Ureter (tissue), 1 donor: ENCODE results near the gene KIF5B. TPM values are rescaled to one million over a fixed set of nuclear protein-coding genes. Genes with fewer than 3 reads are reported as not detected.
A peak's percentile ranks its signal among the peaks of the same experiment; 100 is the strongest.
"Not testable (repeated sequence)": the region's sequence is repeated elsewhere in the genome, so short reads cannot be mapped to it uniquely, and the experiment has no call there.

Source experiments
- DNase-seq: peaks from one replicate; pipeline ENCODE4 v3.0.0-alpha.2; 2020; ENCODE audit warnings: low spot score
- total RNA-seq: library from RNA; stranded (reverse); gene quantifications from one replicate; pipeline ENCODE4 v1.2.4, GENCODE V29; 2023
- donor health status: DM: yes; HTN: yes; CAD: no.

KIF5B gene
- total RNA-seq, 1 donor from 2014 or later: 88.1 TPM

DNA sequence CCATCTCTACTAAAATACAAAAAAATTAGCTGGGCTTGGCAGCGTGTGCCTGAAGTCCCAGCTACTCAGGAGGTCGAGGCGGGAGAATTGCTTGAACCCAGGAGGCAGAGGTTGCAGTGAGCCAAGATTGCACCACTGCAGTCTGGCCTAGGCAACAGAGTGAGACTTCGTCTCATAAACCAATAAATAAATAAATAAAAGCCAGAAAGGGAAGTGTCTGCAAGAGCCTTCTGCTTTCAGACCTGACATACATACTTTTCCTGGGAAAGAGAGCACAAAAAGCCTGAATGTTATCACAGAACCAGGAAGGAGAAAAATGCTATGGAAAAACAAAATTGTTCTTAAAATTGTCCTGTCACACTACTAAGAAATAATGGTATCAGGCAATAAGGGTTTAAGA is 4.1 kb upstream of the KIF5B start:
- DNase-seq: no peak

DNA sequence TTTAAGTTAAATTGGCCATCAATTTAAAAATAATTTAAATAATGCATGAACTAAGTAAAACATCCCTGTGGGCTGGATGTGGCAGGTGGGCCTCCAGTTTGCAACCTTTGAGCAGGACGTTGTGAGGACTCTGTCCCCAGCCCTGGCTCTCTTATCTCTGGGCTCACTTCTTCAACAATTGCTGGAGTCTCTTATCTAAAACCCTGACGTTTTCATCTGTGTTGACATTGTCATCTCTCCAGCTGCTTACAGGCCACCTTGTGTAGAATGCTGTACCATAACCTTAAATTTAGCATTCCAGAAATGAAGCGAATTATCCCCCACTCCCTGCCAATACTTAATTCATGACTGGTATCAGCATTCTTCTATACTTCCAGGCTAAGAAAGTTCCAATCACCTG is 3.2 kb upstream of the KIF5B start:
- no peak for DNase-seq

DNA sequence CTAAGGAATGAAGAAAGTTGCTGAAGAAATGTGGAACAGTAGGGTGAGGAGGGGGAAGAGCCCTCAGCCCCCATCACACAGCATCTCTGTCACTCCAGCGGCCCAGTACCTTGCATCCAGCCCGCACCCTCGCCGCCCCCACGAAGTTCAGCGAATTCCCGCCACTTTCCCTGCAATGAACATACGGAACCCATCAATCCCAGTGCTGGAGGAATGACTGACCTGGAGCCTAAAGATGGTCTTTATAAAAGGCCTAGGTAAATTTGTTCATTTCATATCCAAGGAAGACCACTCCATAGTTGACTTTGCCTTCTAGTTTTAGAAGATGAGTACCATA is 779 bp upstream of the KIF5B start:
- DNase-seq: no peak

DNA sequence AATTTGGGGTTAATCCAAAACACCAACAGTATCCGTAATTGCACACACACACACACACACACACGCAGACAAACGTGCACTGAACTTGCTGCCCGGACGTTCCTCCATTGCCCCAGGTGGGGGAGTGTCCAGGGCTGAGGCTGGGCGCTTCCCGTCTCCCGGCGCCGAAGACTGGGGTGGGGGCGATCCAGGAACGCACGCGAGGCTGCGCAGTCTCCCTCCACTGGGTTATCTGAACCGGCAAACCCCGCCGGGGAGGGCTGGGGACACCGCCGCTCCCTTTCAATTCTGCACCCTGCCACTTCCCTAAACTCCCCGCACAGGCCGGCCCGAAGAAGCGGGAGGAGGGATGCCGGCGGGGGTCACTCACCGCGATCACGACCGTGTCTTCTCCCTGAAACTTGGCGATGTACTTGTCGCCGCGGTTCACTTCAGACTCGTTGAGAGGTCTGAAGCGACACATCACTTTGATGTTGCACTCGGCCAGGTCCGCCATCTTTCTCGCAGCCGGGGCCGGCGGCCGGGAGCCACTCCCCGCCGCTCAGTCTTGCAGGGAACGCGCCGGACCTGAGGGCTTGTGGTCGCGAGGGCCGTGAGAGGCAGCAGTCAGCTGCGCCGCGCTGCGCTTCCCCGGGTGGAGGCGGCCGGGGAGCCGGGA is 618 bp downstream of the KIF5B start:
- peak; percentile 77 for DNase-seq

DNA sequence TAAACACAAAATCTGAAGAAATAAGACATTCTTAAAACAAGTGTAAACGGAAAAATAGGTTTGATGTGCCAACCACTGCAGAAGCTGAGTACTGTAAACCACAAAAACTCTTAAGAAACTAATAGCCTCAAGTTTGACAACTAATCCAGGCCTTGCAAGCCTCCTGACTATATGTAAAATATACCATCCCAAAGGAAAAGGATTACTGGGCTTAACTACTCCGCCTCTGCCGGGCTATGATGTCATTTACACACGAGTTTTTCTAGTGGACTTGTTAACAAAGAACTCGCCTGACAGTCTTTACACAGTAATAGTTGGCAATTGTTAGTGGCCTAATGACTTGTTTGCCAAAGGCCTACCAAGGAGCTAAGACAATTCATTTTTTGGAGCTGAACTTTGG is 2.1 kb downstream of the KIF5B start:
- no peak for DNase-seq

DNA sequence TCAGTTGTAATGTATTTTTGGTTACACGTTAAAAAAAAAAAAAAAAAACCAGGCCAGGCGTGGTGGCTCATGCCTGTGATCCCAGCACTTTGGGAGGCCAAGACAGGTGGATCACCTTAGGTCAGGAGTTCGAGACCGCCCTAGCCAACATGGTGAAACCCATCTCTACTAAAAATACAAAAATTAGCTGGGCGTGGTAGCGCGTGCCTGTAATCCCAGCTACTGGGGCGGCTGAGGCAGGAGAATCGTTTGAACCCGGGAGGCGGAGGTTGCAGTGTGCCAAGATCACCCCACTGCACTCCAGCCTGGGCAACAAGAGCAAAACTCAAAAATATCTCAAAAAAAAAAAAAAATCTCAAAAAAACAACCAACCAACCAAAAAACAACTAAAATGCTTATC is 2.8 kb downstream of the KIF5B start:
- not testable (repeated sequence) for DNase-seq

DNA sequence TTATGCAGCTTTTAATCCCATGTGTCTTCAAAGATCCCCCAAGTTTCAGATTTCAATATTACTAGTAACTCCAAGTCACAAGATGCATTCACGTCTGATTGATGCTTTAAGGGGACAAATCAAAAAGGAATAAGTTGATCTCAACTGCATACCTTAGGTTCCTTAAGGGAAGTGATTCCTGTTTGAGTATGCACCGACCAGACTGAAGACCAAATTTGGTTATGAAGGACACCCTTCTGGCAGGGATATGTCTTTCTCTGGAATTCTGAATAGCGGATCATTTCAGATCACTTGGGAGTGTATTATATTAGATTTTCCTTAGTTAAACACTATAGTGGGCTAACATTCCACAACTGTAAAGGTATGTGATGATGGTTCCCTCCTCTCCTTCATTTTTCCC is 4.3 kb downstream of the KIF5B start:
- DNase-seq: no peak

DNA sequence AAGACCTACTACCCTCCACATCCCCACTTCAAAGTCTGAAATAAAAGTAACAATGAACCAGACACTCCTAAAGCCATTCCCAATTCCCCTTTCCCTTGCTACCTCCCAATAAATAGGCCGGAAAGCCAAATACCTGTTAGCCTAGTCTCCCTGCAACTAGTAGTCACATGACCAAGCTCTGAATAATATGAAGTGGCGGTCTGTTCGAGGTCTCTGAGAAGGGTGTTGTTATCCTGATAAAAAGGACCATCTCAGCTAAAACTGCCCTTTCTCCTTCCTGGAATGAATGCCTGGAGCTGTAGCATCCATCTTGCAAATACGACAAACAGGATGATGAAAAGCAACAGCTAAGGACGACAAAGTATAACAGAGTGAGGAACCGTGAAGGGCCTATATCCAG is 6.0 kb downstream of the KIF5B start:
- DNase-seq: no peak

DNA sequence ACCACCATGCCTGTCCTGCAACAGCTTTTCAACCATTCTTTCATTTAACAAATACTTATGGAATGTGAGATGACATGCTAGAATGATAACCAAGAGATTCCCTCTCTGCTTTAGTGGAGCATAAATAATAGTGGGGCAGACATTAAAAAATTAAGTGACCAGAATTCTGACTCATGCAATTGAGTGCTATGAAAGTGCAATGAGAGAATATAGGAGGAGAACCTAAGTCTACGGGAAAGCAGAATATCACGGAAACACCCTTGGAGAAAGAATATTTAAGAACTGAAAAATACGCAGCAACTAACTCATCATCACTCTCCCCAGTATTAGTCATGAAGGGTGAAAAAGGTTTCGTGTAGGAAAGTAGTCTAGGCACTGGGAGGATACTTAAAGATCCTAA is 7.1 kb downstream of the KIF5B start:
- no peak for DNase-seq

DNA sequence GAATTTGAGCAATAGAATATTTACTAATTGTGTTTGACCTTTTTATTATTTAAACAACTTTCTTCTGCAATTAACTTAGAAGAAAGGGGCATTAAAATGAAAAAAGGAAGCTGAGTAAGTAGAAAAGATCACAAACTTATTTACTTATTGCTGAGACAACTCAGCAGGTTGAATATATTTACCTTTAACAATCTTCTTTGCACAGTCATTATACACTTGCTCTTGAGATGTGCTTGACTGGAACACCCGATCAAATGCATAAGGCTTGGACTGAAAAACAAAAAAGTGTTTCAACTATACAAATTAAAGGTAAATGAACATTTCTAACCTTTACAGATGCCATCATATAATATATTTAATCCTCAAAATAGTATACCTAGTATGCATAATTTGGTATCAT is 7.9 kb downstream of the KIF5B start:
- no peak for DNase-seq

DNA sequence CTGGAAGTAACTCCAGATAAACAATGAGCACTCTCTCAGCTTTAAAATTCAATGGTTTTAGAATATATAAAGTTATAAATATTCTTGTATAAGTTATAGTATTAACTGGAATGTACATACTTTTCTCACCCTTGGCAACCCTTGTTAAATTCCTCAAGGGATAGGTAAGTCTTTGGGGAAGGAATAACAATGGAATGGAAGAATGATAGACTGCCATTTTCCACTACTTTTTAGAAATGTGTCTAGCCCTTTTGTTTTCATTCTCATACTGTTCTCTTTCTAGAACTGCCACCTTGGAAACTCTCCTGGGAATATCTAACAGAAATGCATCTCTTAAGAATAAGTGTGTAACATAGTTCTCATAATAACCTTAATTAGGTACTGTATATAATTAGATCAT is 8.3 kb downstream of the KIF5B start:
- DNase-seq: no peak

DNA sequence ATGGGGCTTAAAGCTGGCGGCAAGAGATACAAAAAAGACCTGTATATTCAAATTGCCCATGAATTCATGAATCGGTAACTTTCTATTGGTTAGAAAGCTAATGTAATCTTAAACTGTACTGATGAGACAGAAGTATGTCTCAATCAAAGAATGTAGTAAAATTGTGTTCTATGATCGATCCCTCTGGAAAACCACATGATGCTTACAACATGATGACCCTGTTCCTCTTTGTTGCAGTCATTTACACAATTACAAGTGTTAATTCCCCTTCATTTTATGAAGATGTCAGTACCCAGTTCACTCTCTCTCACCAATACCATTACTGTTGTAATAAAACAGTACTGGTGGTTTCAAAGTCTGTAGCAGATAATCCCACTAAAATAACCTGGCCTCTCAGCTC is 10.1 kb downstream of the KIF5B start:
- DNase-seq: no peak

DNA sequence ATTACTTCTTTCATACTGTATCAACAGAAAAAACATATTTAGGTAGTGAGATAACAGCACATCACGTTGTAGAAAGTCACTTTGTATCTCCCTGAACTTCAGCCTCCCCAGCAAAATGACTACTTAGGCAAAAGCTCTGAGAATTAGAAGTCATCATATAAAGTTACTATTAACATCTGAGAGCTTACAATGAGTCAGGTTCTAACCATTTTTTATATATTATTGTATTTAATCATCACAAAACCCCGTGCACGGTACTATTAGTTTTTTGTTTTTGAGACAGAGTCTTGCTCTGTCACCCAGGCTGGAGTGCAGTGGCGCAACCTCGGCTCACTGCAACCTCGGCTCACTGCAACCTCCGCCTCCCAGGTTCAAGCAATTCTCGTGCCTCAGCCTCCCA is 13.5 kb downstream of the KIF5B start:
- DNase-seq: not testable (repeated sequence)

DNA sequence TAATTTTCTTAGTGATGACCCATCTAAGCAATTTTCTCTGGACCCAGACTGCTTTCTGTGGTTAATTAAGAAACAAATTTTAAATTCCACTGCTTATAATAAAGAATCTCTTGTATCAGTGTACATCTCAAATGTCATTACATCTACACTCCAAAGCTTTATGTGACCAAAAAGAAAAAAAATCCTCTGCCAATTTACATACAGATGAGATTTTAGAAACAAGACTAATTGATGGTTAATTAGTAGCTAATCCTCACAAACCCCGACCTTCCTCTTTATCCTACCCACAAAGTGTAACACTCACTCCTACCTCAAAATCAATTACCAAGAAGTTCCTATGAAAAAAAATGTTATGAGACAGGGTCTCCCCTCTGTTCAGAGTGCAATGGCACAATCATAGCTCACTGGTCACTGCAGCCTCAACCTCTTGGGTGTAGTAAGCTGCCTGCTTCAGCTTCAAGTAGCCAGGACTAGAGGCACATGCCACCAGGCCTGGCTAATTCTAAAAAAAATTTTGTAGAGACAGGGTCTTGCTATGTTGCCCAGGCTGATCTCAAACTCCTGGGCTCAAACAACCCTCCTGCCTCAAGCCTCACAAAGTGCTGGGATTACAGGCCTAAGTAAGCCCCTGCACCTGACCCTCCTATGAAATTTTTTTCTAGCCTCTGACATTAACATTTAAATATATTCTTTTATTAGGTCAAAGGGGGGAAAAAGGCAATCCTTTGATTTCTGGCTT is 14.8 kb downstream of the KIF5B start:
- no peak for DNase-seq

DNA sequence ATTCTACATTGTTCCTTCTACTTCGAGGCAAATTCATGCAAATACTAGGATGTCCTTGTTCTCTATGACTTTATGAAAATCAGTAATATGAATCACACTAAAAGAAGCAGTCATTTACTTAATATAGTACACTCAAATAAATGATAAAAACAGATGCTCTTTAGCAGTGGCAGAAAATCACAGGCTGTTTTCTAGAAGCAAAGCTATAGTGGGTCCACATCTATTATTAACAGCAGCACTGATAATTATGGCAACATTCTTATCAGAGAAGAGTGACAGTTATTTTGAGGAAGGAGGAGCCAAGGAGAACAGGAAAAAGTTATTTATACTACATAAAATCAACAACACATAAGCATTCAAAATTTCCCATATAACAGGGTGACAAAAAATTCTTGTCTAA is 16.5 kb downstream of the KIF5B start:
- DNase-seq: no peak

DNA sequence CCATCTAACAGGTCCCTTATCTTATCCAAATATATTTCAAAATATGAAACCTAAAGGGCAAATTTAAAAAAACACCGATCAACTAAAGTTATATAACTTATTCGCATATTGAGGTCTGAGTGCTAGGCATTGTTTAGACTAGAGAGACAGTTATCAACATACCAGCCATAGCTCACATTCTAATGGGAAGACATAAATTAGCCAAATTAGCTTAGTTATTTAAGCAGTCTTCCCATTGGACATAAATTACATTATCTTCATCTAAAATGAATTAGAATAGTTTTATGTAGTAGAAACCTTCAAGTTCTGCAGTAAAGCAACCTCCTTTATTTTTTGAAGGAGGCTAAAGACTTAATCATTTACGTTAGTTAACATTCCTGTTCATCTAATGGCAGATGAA is 17.4 kb downstream of the KIF5B start:
- DNase-seq: no peak

DNA sequence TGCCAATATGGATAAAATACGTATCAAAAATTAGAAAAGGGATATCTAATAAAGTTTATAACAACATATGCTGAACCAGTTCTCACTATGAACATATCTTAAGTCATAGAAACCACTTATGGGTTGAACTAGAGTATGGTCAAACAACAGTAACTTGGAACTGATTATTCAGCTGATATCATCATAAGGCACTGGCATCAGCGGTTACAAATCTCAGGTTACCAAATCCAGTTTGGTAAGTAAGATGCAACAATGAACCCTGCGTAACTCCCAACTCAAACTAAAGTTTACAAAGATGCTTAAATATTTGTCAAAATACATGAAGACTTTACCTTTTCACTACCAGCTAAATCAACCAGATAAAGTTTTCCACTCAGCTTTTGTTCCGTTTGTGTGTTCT is 19.3 kb downstream of the KIF5B start:
- DNase-seq: no peak

DNA sequence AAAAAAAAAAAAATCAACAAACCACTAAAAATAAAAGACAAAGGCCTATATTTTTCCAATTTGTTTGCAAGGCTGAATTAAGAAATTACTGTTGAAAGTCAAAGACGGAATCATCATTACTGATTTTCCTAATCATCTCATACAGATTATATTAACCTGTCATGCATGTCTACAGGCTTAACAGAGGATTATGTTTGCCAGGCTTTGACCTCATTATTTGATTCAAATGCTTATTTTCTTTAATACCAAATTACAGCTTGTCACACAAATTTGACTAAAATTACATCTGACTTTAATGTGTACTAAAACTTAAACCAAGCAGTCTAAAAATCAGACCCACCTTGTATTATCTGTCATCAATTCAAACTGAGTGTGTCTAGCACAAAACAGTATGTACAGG is 21.2 kb downstream of the KIF5B start:
- DNase-seq: no peak

DNA sequence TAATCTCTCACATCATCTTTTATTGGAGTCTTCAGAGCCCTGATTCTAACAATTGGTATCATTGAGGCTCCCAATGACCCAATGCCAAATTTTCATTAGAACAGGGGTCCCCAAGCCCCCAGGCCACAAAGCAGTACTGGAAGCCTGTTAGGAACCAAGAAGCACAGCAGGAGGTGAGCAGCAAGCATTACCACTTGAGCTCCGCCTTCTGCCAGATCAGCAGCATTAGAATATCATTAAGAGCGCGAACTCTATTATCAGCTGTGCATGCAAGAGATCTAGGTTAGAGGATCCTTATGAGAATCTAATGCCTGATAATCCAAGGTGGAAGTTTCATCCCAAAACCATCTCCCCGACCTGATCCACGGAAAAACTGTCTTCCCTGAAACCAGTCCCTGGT is 23.1 kb downstream of the KIF5B start:
- DNase-seq: no peak

DNA sequence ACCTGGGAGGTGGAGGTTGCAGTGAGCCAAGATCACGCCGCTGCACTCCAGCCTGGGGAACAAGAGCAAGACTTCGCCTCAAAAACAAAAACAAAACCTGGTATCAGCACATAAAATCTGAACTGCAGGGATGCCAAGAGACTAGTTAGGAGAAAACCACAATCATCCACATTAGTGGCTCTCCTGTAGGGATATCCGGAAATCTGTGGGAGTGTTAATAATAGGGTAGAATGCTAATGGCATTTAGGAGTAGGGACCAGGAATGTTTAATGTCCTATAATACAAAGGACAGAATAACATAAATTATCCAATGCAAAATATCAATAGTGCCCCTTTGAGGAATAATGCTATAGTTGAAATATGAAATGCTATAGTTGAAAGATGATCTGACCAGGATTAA is 24.3 kb downstream of the KIF5B start:
- no peak for DNase-seq

DNA sequence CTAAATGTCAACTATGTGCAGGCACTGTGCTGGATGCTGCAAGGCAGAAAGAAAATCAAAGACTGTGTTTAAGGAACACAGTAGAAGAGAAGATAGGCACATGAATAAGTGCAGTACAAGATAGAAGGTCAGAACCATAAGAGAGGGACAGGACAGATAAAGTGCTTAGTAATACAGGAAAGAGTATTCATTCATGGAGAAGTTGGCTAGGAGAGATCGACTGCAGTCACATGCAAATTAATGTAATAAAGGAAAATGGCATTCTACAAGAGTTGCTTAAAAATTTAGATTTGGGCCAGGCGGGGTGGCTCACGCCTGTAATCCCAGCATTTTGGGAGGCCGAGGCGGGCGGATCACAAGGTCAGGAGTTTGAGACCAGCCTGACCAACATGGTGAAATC is 24.8 kb downstream of the KIF5B start:
- DNase-seq: no peak

DNA sequence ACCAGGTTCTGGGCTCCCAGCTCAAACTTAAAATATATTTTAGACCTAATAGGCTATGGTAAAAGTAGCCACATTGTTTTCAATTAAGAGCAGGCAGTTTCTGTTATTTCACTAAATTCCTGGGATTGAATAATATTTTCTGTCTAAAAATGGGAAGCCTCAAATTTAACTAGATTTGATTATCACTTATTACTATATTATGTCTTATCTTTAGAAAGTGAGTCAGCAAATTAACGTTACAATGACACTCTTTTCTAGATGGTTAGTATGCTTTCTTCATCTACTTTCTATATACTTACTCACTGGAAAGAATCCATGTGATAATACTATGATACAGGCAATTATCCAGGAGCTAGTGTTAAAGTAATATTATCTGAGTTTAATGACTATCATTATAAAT is 27.5 kb downstream of the KIF5B start:
- no peak for DNase-seq

DNA sequence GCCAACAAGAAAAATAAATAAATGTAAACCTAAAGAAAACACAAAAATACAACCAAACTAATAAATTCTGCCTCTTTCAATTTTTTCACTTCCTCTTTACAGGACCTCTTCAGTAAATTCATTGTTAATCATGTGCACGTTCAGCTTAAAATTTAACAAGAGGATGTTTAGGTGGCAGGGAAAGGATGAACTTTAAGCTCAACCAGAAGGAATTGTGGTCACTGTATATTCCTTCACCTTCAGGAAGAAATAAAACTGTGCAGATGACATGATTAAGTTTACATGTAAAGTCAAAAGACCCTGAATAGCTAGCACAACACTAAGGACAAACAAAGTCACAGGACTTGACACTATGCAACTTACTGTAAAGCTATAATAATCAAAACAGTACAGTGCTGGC is 33.0 kb downstream of the KIF5B start:
- DNase-seq: no peak

DNA sequence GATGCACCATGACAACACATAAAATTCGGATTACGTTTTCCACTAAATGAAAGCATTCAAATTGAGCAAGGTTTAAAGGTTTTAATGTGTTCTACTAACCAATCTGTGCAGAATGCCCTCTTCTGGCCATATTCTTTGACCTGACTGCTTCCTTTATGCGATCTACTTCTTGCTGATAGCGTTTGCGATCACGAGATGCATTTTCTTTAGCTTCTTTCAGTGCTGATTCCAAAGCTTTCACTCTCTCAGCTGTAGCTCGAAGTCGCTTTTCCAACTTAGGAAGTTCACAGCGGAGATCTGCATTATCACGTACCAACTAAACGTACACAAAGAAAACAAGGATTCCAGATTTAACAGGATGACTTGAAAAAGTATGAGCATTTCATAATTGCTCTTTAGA is 39.2 kb downstream of the KIF5B start:
- DNase-seq: no peak
